Head of caudate nucleus (tissue), 42 donors: ENCODE results near the gene QSOX1.

Experiments
- DNase-seq, 42 donors: peaks; one replicate each; pipeline versions ENCODE4 v3.0.0 to v3.0.0-alpha.2; 2020 to 2021; ENCODE audit warnings: mixed read lengths in 7 of 42
- intact Hi-C: fragments of 100-400 bp; cut with DNase I; formaldehyde crosslinking; loops from one replicate; pipeline ENCODE4 v1.15.0; 2022

QSOX1 gene

GRCh38 chr1:180235502-180236239 is 81.0 kb downstream of the QSOX1 start:
- no peak for DNase-seq
- intact Hi-C loops, result no loop called here

- intact Hi-C loops, result no loop called here
- no peak for DNase-seq
Measured at GRCh38 chr1:180236698-180237509, 82.2 kb downstream of the QSOX1 start.

GRCh38 chr1:180237869-180238476 is 83.3 kb downstream of the QSOX1 start:
- intact Hi-C loops, result no loop called here
- DNase-seq, result no peak

- intact Hi-C loops, result no loop called here
- DNase-seq, result no peak
Measured at GRCh38 chr1:180238675-180239074, 84.0 kb downstream of the QSOX1 start.

GRCh38 chr1:180239145-180240096 is 84.8 kb downstream of the QSOX1 start:
- no peak for DNase-seq
- intact Hi-C loops, result no loop called here

GRCh38 chr1:180241716-180242544 is 87.3 kb downstream of the QSOX1 start:
- DNase-seq, result no peak
- intact Hi-C loops, result no loop called here

- no peak for DNase-seq
- intact Hi-C loops, result no loop called here
Measured at GRCh38 chr1:180243517-180244221, 89.0 kb downstream of the QSOX1 start.

- intact Hi-C loops, result no loop called here
- DNase-seq, result no peak
Measured at GRCh38 chr1:180244840-180245239, 90.2 kb downstream of the QSOX1 start.

- DNase-seq, result no peak
- intact Hi-C loops, result no loop called here
Measured at GRCh38 chr1:180246579-180246978, 91.9 kb downstream of the QSOX1 start.

GRCh38 chr1:180247061-180247460 is 92.4 kb downstream of the QSOX1 start:
- intact Hi-C loops, result no loop called here
- DNase-seq, result no peak

GRCh38 chr1:180247580-180247979 is 92.9 kb downstream of the QSOX1 start:
- DNase-seq, result no peak
- intact Hi-C loops, result no loop called here

GRCh38 chr1:180248176-180248575 is 93.5 kb downstream of the QSOX1 start:
- DNase-seq, result no peak

GRCh38 chr1:180248731-180249681 is 94.3 kb downstream of the QSOX1 start:
- intact Hi-C loops, result no loop called here
- DNase-seq, result no peak

More at GRCh38 chr1:180248176-180248575, 93.5 kb downstream of the QSOX1 start:
- intact Hi-C loops, result no loop called here

- intact Hi-C loops, result loop anchor here (10.0 kb wide), 1 partner anchor 235 kb away; no protein-coding TSS in a partner anchor
- DNase-seq, result peak in 1 of 42 donors; percentile 22
Measured at GRCh38 chr1:180249725-180250498, 95.2 kb downstream of the QSOX1 start.

GRCh38 chr1:180250499-180250770 is 95.8 kb downstream of the QSOX1 start:
- intact Hi-C loops, result loop anchor here (10.0 kb wide), 1 partner anchor 234 kb away; no protein-coding TSS in a partner anchor
- DNase-seq, result no peak
